Measurements from ENCODE around the gene NOP10.

NOP10 gene

DNA sequence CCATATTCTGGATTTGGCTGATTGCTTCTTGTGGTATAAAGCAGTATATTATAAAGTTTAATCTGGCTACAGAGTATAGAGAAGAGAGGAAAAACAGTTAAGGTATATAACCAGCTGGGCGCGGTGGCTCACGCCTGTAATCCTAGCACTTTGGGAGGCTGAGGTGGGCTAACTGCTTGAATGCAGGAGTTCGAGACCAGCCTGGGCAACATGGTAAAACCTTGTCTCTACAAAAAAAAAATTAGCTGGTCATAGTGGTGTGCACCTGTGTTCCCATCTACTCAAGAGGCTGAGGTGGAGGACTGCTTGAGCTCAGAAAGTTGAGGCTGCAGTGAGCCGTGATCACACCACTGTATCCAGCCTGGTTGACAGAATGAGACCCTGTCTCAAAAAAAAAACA, 12.7 kb downstream of the NOP10 start:
- no peak for DNase-seq

DNA sequence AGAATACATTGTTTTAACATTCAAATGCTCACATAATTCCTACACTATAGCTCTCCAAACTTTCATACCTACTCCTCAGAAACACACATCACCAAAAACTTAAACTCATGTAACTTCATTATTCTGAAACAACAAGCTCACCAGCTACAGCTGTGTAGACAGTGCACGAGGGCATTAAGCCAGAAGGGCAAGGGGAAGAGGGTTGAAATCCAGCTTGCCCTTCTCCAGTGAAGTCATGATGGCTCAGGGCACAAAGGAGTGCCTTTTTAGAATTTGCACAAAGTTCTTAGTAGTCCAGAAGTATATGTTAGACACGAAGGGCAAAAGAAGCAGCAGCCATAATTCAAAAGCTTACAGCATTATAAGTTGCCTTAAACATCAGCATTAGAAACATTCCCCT, 13.9 kb downstream of the NOP10 start:
- no peak for DNase-seq

DNA sequence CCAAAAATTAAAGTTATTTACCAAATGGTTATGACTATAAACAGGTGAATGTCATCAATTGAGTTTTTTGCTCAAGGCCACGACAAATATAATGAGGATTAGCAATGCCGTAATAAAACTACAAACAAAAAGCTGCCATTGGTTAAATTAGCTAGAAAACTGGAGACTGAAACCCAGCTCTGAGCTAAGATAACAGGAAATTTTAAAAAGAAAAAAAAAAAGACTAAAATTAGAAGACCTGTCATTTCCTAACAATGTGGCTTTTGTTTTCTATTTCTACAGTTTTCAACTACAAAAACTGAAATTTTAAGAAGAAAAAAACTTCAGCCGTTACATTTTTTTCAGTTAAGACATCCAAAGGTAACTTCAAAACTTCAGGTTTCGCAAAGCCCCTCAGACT, 15.0 kb downstream of the NOP10 start:
- no peak for DNase-seq

DNA sequence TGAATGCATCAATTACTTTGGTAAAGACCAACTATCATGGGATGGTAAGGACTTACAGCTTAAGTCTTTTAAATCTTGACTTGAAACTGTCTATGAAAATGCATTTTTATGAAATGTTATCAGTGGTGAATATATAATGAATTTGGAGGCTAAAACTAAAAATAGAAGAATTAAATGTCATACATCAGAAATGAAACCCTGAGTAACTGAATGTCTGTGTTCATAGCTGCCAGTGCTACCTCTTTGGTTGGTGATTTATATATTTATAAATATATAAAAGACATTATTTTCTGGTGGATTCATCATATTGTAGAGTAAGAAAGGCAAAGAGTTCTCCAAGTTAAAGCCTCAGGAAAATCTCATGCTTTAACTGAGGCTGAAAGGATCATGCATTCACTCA, 17.6 kb downstream of the NOP10 start:
- no peak for DNase-seq

DNA sequence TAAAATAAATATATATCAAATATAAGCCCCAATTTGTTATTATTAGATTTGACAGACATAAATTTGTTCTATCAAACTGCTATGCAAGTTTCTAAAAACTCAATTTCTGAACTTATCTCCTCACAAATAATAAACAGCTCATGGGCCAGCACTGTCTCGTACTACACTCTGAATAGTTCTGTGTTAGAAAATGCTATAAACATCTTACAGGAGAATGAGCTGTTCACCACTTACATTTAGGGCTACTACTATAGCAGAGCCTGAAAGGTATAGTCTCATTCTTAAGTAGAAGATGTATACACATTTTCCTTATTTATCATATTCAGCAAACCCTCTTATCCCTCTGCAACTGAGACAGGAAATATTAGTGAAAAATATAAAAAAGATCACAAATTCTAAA, 18.0 kb downstream of the NOP10 start:
- DNase-seq: no peak

DNA sequence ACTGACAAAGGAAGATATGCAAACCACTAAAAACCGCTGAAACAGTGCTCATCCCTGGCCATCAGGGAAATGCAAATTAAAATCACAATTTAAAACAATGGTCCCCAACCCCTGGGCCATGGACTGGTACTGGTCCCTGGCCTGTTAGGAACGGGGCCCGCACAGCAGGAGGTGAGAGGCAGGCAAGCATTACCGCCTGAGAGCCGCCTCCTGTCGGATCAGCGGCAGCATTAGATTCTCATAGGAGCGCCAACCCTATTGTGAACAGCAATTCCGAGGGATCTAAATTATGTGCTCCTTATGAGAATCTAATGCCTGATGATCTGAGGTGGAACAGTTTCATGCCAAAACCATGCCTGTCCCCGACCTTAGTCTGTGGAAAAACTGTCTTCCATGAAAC, 19.7 kb downstream of the NOP10 start:
- no peak for DNase-seq

GRCh38 chr15:34318277-34319079, 24.5 kb downstream of the NOP10 start:
- peak in 1 of 2 donors; percentile 10 for DNase-seq

GRCh38 chr15:34314491-34315490, 28.1 kb downstream of the NOP10 start:
- DNase-seq: no peak

- no peak for DNase-seq
These were observed 31.4 kb downstream of the NOP10 start for GRCh38 chr15:34311563-34311962.

DNA sequence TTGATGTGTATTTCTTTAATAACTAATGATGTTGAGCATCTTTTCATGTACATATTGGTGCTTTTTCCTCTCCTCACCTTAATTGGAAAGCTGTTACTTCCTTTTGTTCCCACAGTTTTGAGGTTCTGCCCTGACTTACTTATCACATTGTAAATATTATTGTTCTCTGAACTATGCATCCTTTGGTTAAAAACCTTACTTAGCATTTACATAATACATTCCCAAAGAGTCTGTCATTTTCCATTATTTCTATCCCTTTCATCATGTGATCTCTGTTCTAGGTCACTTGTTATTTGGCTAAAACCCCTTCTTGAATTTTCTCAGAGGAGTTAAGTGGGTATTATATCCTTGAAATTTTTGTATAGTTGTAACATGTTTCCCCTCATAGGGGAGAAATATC, 38.3 kb downstream of the NOP10 start:
- no peak for DNase-seq

GRCh38 chr15:34301058-34301457, 41.9 kb downstream of the NOP10 start:
- DNase-seq: no peak

DNA sequence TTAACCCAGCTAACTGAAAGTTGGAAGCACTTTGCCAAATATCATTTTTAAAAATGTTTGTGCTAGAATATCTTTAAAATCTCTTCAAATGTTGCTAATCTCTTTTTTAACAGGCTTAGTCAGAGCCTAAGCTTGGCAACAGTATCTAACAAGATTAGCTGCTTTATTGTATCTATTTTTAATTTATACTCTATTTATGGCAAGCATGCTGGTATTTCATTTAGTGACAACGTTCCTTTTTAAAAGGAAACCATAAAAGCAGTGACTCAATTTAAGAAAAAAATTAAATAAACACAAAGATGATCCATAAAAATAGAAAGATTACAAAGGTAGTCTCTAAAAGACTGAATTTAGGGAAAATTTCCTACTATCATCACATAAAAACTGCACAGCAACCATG, 45.9 kb downstream of the NOP10 start:
- no peak for DNase-seq

GRCh38 chr15:34292621-34293020, 50.3 kb downstream of the NOP10 start:
- DNase-seq: no peak
